A549 treated with ZK216348 at 1 μM for 4 hours (cell line): ENCODE data around the gene RPL23. TPM values are rescaled to one million over a fixed set of nuclear protein-coding genes. Genes with fewer than 3 reads are reported as not detected.

ENCODE experiments used
- total RNA-seq: library from RNA; stranded (reverse); fragments of 200-300 nt; extraction: Qiagen RNA extraction; gene quantifications from 5 replicates; pipeline ENCODE4 v1.2.3, GENCODE V29; 2022; ENCODE audit warnings: low read depth

RPL23 gene
- 2,424 to 2,901 TPM (median 2,516 TPM) in 5 replicates for total RNA-seq

DNA sequence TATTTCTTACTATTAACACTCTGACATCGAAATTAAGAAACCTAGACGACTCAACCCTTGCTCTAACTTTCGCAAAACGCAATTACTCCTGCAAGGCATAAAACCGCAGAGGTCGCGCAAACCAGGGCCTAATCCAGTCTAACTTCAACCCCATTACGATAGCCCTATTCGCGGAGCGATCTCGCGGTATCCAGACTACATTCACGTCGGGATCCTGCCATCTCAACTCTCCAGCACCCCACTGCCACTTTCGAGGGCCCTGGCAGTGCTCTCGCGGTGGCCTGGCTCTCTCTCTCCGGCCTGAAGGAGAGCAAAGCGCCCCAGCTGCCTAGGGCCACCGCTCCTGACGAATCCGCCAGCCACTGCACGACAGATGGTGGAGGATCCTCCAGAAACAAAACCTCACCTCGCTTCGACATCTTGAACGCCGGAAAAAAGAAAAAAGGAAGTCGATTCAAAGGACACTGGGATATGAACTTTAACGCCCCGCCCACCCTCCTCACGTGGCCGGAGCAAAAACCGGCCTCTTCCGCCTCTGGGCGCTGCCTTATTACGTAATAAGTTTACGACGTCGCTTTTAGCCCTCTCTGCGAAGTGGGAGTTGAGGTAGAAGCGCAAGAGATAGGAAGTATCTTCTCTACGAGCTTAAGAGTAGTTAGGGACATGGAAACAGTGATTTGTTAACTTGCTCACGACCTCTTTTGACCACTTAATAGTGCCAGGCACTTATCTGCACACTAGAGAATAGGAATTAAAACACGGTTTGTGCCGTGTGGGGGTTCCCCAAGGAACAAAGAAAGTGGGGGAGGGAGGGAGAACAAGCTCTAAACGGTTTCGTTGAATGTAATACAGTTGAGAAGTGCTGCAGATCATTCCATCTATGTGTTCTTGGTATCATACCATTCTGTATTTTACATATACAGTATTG lies at the start of gene RPL23:
RPL23 (minus strand) TSS at position 430 of the 928 bp plus-strand sequence; CDS start at position 419, 11 bp downstream.

DNA sequence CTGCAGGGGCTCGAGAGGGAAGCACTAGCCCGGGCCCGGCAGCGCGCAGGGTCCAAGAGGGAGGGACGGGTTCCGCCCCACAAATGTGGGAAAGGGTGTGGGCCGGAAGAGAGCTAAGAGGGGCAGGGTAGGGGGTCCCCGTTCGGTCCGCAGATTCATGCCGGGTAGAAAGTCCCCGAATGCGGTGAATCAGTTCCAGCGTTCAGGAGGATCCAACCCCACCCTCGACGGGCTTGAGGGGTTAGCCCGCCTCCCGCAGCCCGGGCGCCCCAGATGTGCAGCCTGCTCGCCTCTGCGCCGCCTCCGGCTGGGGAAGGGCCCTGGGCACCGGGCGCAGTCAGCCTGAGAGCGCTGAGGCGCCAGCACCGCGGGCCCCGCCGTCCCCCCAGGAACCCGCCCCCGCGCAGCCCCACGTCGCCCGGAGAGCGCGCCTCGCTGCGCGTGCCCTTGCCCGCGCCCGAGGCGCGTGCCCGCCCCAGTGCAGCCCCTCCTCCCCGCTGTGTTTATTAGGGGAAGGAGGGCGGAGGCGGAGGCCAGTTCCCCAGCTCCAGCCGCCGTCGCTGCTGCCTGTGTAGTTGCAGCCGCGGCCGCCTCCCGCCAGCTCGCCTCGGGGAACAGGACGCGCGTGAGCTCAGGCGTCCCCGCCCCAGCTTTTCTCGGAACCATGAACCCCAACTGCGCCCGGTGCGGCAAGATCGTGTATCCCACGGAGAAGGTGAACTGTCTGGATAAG lies 16.2 kb upstream of the RPL23 start, which contains the start of gene LASP1:
LASP1 (plus strand) TSS at position 533 of the 733 bp plus-strand sequence; CDS start at position 665, 132 bp downstream.

DNA sequence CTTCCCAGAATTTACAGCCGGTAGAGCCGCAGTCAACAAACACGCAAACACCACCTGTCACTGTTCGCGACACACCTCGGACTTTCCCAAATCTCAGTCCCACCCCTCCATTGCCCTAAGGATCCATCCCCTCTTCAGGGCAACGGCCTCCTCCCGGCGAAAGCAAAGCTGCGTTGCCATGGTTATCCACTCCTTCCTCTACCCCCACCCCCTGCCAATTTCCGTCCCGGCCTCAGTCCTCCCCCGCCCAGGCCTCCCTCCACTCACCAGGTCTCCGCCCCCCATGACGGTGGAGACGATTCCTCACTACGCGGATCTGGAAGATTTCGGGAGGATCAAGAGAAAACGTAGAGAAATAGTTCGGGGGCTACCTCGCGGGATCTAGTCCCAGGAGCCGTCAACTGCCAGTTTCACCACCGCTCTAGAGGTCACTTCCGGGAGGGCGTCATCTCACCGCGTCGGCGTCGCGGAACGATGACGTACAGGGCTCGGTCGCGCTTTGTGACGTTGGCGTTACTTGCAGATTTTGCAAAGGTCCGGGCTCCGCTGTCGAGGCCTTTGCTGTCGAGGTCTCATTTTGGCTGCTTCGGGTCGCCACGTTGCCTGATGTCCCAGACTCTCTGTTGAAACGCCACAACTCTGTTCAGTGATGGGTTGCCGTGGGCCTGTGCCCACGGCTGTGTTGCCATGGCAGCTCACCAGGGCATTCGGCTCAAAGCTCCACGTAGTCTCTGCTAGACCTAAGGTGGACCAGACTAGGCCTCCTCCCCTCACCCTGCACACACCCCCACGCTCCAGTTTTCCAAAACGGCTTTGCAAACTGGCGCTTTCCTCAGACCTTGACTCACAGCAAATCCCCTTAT lies 28.4 kb downstream of the RPL23 start, which contains the start of gene CWC25:
CWC25 (minus strand) TSS at position 423 of the 863 bp plus-strand sequence; CDS start at position 285, 138 bp downstream.

DNA sequence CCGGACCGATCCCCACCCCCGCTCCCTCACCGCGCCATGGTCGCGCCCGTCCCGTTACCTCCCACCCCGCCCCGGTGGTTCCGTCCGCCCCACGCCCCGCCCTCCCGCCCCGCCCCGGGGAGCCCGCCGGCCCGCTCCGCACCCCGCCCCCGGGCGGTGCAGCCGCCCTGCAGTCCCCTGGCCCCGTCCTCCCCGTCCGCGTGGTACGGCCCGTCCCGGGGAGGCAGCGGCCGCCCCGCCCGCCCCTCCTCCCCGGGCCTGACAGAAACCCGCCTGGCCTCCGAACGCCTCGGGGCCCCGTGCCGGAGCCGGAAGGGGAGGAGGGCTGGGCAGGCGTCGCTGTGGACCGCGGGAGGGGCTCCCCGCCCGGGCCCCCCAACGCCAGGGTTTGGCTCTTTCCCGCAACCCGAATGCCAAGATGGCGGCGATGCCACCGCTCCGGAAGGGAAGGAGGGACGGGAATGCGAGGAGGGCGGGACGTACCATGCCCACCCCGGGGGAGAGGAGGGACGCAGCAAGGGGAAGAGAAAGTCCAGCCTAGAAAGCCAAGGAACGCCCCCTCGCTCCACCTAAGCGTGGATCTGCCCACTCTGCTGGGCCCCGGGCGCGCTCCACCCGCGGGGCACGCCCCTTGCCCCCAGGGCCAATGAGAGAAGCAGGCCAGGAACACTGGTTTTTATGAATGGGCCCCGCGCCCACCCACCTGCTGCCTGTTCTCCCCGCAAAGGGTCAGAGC lies 53.9 kb downstream of the RPL23 start, which contains the start of gene PIP4K2B:
PIP4K2B (minus strand) TSS at position 56 of the 736 bp plus-strand sequence. CDS start 132 bp downstream, outside the sequence.

Other genes starting within 250 kb of the RPL23 start
- 0.84 to 4.3 TPM (median 2.4 TPM) in 5 replicates for gene SRCIN1, start 247.8 kb downstream of the RPL23 start, total RNA-seq
- 10.9 to 15.5 TPM (median 13.1 TPM) in 5 replicates for gene EPOP, start 178.8 kb downstream of the RPL23 start, total RNA-seq
- gene MLLT6, start 148.4 kb downstream of the RPL23 start, total RNA-seq = 18.0 to 37.0 TPM (median 33.1 TPM) in 5 replicates
- 50.8 to 89.6 TPM (median 85.2 TPM) in 5 replicates for gene CISD3, start 123.4 kb downstream of the RPL23 start, total RNA-seq
- 33.0 to 67.7 TPM (median 64.3 TPM) in 5 replicates for gene PCGF2, start 105.4 kb downstream of the RPL23 start, total RNA-seq
- 318 to 508 TPM (median 418 TPM) in 5 replicates for gene PSMB3, start 101.0 kb downstream of the RPL23 start, total RNA-seq
- 33.4 to 50.7 TPM (median 44.7 TPM) in 5 replicates for gene PIP4K2B, start 54.2 kb downstream of the RPL23 start, total RNA-seq
- 20.9 to 31.1 TPM (median 21.2 TPM) in 5 replicates for gene CWC25, start 28.4 kb downstream of the RPL23 start, total RNA-seq
- 227 to 289 TPM (median 271 TPM) in 5 replicates for gene LASP1, start 16.3 kb upstream of the RPL23 start, total RNA-seq
- gene FBXO47, start 113.7 kb upstream of the RPL23 start, total RNA-seq = not detected in 5 replicates